ENCODE measurements around the gene ADGRD1.

DNA sequence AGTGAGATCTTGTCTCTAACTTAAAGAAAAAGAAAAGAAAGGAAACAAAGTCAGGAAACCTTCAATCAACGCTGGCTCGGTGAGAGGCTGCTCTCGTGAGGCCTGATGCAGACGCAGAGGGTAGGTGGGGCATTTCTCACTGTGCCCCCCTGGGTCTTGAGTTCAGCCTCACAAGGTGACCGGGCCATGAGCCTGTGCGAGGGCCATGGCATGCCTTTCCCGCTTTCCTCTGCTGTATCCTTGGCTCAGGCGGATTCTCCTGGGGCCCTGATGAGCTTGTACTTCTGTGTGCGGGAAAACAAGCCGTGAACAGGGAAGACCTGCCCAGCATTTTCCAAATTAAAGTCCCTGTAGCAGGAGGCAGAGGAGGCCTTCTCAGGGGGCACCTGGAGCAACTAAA lies 20.2 kb downstream of the ADGRD1 start:
- TF ChIP-seq, protein P1, sequence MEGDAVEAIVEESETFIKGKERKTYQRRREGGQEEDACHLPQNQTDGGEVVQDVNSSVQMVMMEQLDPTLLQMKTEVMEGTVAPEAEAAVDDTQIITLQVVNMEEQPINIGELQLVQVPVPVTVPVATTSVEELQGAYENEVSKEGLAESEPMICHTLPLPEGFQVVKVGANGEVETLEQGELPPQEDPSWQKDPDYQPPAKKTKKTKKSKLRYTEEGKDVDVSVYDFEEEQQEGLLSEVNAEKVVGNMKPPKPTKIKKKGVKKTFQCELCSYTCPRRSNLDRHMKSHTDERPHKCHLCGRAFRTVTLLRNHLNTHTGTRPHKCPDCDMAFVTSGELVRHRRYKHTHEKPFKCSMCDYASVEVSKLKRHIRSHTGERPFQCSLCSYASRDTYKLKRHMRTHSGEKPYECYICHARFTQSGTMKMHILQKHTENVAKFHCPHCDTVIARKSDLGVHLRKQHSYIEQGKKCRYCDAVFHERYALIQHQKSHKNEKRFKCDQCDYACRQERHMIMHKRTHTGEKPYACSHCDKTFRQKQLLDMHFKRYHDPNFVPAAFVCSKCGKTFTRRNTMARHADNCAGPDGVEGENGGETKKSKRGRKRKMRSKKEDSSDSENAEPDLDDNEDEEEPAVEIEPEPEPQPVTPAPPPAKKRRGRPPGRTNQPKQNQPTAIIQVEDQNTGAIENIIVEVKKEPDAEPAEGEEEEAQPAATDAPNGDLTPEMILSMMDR (IDR thresholded peaks at IDR 0.05; ENCODE audit: low read length), result no peak
- TF ChIP-seq EZH2 (IDR thresholded peaks at IDR 0.05; ENCODE audit: borderline replicate concordance, low read length), result no peak

Measured in OCI-LY1 (cell line).